Coronary artery (tissue), 2 donors: ENCODE results near the gene AFMID.

ENCODE experiments used
- DNase-seq: peaks from one replicate; pipeline ENCODE4 v3.0.0-alpha.2; 2017; ENCODE audit warnings: low spot score
- H3K27ac ChIP-seq, 2 donors: fragments of 200-600 bp; sonication (generic); one replicate each; pipeline ENCODE4 v1.5.1; 2016 to 2019
- H3K4me3 ChIP-seq: fragments of 200-600 bp; sonication (generic); 2 replicates; pipeline ENCODE4 v1.5.1; 2016; ENCODE audit warnings: mild to moderate bottlenecking, moderate library complexity
- CTCF ChIP-seq: fragments of 200-600 bp; sonication (generic); IDR thresholded peaks from one replicate; pipeline ENCODE4 v1.5.1; 2019; ENCODE audit warnings: antibody characterized with exemption

The AFMID gene

GRCh38 chr17:78172249-78173051 lies 14.7 kb upstream of the AFMID start:
- Histone ChIP-seq H3K4me3 (peak overlapping the region; percentile 32), H3K27ac (peak overlapping the region; percentile 87)
- no peak for TF ChIP-seq CTCF
- no peak for DNase-seq

GRCh38 chr17:78173097-78173715 lies 14.0 kb upstream of the AFMID start:
- Histone ChIP-seq H3K27ac (peak overlapping the region; percentile 87), H3K4me3 (no peak overlapping the region)
- no peak for DNase-seq
- TF ChIP-seq CTCF, result no peak

GRCh38 chr17:78174346-78174869 lies 12.8 kb upstream of the AFMID start:
- H3K27ac ChIP-seq, result peak overlapping the region; percentile 87
- TF ChIP-seq CTCF, result peak; percentile 67
- H3K4me3 ChIP-seq, result peak overlapping the region; percentile 2
- DNase-seq, result peak; percentile 92

- no peak for TF ChIP-seq CTCF
- DNase-seq, result no peak
- peak overlapping the region; percentile 2 for H3K4me3 ChIP-seq
- H3K27ac ChIP-seq, result peak overlapping the region; percentile 87
Measured at GRCh38 chr17:78174870-78175642, 12.1 kb upstream of the AFMID start.

GRCh38 chr17:78175643-78175981 lies 11.6 kb upstream of the AFMID start:
- no peak for TF ChIP-seq CTCF
- Histone ChIP-seq H3K27ac (peak overlapping the region; percentile 87), H3K4me3 (no peak overlapping the region)
- no peak for DNase-seq

- Histone ChIP-seq H3K4me3 (no peak overlapping the region), H3K27ac (peak overlapping the region; percentile 87)
- no peak for DNase-seq
- TF ChIP-seq CTCF, result peak; percentile 49
Measured at GRCh38 chr17:78176548-78177025, 10.6 kb upstream of the AFMID start.
